Renal cortex interstitium (tissue), 11 donors: ENCODE measurements around the gene LBX2. TPM values are rescaled to one million over a fixed set of nuclear protein-coding genes. Genes with fewer than 3 reads are reported as not detected.

Source experiments
- DNase-seq, 11 donors: peaks; one replicate each; pipeline ENCODE4 v3.0.0-alpha.2; 2013; ENCODE audit warnings: low read depth in 9 of 11, low spot score in 4 of 11; ENCODE audit errors: extremely low read depth in 1 of 11
- polyA plus RNA-seq, 3 donors: library from polyadenylated mRNA; unstranded; fragments of 120-200 nt; gene quantifications; one replicate each; pipeline ENCODE4 v1.2.1, GENCODE V29; 2013; ENCODE audit not compliant: insufficient read length in 3 of 3

The LBX2 gene
- polyA plus RNA-seq, 3 donors, result 3.4 to 5.3 (median 4.7) TPM

DNA sequence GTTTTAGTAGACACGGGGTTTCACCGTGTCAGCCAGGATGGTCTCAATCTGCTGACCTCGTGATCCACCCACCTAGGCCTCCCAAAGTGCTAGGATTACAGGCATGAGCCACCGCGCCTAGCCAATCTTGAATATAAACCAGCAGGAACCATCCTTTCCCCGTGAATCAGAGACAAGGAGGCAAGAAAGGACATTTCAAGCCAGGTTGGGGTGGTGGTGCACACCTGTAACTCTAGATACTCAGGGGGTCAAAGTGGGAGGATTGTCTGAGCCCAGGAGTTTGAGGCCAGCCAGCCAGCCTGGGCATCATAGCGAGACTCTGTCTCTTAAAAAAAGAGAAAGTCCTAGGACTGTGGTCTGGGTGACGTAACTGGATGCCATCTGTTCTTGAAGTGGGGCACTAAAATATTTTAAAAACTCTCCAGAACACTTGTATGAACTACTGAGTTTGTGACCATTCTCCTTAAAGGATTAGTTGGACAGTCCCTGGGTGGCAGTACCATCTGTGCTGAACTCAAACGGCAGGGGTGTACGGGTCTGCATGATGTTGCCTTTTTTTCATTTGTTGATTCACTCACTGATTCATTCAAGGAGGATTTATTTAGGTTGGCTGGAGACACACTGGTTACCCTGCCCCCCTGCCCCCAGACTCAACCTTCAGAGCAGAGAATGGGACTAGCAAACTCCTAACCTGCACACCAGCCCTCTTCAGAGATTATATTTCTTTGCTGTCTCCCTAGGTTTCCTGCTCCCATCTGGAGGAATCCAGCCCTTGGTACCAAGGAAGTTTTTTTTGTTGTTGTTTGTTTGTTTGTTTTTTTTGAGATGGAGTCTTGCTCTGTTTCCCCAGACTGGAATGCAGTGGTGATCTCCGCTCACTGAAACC, 11.9 kb upstream of the LBX2 start:
- DNase-seq, result no peak

DNA sequence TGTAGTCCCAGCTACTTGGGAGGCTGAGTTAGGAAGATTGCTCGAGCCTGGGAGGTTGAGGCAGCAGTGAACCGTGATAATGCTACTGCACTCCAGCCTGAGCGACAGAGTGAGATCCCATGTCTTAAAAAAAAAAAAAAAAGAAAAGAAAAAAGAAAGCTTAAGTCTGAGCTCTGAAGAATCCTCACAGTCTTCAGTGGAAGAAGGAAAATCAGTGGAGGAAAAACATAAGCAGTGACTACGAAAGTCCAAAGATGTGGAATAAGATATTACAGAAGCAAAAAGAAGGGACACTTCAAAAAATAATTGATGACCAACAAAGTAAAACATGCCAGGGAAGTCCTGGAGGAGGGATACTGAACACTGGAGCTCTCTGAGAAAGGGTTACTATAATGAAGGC, 10.9 kb upstream of the LBX2 start:
- no peak for DNase-seq

DNA sequence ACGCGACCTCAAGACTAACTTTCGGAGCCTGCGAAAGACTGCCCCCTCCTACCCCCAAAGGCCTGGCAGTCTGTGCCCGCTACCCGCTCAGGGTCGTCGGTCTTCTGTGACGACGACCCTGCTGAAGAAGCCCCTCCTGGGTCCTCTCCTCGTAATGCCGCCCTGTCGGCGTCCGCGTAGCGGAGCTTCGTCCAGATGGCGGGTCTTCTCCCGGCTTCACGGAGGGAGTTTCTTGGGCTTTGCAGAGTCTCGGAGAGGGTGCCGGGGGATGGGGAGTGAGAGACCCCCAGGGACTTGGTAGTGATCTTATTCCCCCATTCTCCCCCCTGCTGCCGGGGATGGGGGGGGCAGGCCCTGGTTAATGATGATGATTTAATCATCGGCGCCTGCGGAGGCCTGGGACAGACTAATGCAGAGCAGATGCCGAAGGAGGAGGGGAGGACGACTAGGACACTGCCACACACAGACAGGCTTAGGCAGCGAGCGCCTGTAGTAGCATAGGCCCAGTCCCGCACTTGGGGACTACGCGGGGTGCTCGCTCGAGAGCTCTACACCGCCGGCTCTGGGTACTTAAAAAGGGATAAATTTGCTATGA, 8.6 kb upstream of the LBX2 start:
- no peak for DNase-seq

DNA sequence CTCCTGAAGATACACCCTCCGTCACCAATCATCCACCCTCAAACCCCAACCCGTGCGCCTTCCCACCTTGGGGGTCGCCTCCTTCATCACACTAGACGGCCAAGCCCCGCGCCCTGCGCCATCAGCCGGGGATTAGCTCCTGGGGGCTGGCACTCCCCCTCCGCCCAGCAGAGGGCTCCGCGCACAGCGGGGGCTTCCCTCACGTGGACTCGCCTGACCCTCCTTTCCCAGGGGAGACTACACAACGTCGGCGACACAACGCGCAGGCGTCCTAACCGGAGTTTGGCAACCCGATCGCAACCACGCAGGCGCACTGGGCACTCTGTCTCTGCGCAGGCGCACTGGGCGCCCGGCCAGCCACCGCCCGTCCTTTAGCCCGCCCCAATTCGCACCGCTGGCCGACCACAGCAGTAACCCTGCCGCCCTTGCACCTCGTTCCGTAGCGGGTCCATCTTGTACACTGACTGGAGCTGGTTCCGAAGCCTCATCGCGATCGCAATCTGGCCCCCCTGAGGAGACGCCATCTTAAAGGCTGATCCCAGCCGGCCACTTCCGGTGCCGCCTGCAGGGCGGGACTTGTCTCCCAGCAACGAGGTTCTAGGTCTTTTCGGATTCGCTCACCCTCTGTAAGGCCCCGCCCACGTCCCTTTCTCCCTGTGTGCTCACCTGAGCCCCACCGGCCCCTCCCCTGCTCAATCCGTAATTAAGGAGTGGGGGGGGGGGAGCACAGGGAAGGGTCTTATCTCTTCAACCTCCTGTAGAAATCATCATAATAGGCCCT, 7.9 kb upstream of the LBX2 start, which contains the start of gene PCGF1:
TSS of gene PCGF1 (minus strand) at position 551 of the 781 bp plus-strand sequence. CDS start at position 524, 27 bp downstream.
- DNase-seq, result peak; percentile 95 to 99 (median 99)

DNA sequence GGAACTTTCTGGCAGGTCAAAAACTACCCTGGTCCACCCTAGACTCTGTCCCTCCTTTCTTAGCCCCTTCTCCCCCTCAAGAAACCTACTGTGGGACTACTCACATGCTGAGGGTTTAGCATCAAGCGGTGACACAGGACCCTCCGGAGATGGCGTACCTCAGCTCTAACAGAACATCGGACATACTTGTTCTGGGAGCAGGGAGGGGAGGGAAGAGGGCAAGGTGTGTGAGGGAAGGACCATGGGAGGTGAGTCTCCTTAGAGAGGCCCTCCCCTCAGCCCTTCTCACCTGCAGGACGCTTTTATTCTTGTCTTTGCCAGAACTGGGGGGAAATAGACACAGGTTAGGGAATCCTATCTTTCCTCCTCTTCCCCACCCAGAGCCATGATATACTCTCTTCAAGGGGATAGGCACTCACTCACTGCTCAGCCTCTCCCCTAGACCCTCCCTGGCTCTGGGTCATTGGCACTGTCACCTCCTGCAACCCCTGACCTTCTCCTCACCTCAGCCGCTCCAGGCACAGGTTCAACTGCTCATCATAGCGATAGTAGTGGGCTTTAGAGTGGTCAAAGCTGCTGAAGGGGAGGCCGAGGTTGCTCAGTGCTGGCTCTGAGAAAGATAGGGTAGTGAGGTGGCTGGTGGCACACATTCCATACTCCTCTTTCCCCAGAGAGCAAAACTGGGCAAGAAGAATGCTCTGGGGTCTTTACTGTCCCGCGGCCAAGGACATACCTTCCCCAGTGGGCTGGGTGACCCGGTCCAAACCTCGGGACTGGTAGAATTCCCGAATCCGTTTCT, 6.2 kb upstream of the LBX2 start:
- no peak for DNase-seq

DNA sequence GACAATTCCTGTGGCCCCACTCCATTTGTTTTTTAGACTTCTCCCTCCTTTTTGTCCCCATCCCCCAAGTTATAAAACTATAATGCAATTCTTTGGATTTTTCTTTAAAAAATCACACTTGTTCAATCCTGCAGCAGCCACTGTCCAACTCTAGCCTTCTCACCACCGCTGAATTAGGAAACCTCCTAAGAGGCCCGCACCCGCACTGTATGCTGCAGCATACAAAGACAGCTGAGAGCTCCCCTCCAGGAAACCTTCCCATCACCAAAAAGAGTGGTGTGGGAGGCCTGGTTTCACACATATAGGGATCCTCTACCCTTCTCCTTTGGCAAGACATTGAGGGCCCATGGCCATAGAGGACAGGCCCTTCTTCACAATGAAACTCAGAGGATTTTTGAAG, 5.2 kb upstream of the LBX2 start:
- DNase-seq, result no peak

DNA sequence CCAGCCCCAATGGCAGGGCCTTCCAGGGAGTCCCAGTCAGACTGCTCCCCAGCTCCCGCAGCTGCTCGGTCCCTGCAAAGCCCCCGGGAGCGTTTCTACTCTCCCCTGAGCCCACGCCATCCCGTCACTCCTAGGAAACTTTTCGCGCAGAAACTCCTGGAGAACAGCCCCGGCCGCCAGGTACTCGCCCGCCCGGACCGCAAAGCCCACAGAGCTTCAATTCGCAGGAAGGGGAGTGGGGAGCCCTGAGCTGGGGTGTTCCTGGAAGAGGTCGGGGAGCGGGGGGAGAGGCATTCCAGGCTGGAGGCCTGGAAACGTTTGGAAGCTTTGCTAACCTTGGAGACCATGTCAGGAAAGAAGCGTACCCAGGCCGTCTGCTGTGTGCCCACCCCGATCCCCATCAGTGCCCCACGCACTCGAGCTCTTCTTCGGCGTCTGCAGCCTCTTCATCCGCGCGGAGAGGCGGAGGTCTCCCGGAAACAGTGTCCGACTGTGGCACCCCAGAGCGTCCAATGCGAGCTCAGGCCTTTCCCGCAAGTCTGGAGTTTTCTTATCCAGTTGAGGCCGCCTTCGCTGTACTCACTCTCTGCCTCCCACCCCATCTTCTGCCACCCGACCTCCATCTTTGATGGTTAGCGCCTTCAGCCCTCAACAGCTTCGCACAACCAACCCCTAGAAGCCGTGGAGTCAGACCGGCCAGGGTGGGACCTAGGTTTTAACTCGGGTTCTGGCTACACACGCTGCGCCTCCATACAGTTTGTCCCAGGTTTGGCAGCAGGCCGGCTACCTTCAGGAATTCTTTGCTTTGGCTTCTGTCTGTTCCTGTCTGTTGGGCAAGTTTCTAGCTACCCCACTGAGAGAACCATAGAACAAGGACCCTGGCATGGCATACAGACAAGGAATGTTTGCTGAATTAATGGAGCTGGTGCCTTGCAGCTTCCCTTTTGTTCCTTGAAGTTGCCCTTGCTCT, 4.4 kb upstream of the LBX2 start:
- no peak for DNase-seq

DNA sequence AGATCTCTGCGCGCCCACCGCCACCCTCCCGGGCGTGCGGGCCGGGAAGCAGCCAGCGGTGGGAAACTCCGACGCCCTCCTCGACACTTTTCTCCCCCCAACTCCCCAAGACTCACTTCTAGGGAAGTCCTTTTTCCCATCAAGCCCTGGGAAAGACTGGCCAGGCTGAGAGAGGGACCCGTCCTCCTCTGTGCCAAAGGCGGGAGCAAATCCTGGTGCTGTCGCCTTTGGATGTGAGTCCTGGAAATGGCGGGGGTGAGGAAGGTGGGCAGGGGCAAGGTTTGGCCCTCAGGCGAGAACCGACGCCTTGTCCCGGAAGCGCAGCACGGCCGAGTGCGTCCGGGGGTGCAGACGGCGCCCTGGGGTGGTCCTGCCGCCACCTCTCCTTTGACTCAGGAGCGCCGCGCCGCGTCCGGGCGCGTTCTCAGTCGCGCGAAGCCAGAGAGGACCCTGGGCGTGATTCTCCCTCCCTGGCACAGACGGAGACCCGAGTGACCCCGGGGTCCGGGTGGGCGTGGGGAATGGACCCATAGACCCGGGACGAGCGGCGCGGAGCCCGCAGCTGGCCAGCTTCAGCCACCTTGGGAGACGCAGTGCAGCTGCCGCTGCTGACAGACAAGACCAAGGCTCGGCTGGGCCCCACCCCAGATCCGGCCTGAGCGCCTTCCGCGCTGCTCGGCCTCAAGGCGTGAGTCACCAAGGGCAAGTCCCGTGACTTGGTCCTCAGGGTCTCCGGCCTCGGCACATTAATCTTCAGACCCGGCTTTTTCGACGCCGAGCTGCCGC, 3.5 kb upstream of the LBX2 start:
- peak in 2 of 11 donors; percentile 71 for DNase-seq

DNA sequence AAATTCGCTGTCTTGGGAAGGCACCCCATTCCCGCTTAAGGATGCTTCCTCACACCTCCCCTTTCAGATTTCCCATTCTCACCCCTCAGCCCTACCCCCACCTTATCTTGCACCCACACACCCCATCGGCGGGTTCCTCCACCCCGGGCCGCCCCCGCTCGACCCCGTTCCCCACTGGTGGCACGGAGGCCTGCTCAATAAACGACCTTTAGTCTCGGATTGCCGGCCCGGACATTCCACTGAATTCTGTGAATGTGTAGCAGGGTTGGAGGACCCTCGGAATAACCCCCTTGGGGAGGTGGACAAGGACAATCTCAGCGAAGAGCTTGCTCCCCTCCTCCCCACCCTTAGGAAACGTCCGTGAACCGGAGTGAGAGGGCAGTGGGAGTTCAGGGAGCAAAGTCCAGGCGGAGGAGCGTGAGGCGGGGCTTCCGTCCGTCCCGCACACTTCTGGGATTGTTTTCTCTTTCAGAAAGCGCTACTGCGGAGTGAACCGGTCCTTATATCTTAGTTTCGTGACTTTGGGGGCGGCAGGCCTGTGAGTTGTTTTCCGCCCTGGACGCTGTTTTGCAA, 2.8 kb upstream of the LBX2 start:
- no peak for DNase-seq

DNA sequence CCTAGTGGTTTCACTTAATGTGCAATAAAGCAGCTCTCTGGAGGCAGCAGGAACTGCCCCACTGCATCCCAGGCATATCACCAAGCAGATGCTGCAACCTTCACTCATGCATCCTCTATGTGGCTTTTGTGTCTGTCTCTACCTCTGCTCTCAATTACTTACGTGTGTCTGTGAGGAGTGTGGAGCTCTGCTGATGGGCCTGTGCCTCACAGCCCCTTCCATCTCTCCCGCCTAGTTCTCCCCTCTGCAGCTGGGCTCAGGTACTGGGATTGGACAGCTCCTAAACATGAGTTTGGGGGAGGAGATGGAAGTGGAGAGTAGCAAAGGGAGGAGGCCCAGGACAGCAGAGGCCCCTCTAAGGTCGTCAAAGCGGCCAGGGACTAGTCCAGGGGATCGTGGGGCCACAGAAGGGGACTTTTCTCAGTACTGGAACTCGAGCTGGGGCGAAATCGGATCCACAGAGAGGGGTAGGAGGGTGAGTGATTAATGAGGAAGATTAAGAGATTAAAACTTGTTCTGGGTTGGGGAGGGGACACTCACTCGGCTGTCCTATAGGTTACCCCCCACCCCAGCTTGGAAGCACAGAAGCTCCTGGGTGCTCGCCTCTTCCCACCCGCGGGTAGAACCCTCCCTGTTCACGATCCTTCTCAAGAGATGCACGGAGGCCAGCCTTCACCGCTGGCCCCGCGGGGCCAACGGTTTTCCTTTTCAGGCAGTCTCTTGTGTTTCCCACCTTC, 2.1 kb upstream of the LBX2 start:
- DNase-seq, result no peak

DNA sequence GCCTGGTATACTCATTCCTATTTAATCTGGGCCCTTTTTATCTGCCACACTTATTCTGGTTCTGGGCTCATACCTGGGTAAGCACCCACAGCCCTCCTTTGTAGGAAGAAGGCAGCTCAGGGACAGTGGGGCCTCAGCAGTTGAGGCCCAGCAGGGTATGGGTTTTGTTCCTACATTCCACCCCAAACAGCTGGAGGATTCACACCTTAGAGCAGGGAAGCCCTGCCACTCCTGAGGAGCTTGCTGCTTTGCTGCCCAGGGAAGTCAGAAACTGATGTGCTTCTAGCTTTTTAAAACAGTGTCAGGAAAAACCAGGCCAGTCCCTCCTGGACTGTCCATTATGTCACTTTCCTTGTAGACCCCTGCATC, 1.2 kb upstream of the LBX2 start:
- no peak for DNase-seq

DNA sequence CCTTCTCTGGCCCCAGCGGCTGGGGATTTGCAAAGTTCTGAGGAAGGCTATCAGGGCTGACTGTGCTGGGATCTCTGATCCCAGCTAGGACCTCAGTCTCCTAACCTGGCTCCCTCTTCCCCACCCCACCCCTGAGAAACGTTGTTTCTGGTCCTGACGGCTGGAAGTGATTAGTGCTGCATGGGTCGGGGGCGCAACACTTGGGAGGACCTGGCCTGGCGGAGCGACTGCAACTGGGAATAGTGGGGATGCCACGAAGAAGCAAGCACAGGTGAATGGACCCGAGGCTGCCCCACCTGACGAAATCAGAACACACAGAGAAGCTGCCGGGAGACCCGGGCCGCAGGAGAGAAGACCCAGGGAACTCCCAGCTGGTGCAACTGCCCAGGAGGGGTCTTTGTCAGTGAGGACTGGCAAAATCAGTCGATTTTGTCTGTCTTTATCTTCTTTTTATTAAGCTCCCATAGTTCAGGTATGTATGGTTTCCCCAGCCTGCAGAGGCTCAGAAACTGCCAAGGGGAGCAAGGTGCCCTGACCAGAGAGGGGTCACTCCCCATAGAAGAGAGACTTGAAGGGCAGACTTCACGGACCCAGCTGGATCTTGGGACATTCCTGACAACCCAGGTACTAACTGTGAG, 656 bp upstream of the LBX2 start:
- DNase-seq, result no peak

DNA sequence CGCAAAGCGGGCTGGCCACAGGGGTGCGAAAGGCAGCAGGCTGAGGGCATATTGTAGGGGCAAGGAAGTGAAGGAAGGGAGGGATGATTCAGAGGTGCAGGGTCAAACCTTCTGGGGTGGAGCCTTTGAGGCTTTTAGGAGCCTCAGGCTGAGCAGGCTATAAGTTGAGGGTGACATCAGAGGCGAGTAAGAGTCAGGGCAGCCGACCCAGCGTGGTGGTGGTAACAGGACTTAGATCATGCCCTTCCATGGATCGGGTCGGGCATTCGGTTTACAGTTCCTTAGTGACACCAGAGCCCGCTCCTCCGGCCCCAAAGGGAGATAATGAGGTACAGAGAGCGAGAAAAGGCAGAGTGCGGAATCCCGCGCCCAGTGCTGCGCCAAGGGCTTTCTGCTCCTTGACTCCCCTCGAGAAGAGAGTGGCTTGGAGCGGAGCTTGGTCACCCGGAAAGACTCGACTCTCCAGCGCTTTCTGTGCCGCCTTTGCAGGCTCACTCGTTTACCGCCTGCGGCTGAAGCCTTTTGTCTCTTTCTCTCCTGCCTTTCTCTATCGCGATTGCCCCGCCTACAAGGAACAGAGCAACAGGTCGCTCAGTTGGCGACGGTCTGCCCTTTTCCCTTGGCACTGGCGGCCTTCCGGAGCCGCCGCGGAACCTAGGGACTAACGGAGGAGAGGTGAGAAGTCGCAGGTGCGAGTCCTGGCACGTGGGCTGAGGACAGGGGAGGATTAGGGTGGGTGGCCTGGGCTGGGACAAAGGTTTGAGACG, 720 bp downstream of the LBX2 start:
- DNase-seq, result no peak

DNA sequence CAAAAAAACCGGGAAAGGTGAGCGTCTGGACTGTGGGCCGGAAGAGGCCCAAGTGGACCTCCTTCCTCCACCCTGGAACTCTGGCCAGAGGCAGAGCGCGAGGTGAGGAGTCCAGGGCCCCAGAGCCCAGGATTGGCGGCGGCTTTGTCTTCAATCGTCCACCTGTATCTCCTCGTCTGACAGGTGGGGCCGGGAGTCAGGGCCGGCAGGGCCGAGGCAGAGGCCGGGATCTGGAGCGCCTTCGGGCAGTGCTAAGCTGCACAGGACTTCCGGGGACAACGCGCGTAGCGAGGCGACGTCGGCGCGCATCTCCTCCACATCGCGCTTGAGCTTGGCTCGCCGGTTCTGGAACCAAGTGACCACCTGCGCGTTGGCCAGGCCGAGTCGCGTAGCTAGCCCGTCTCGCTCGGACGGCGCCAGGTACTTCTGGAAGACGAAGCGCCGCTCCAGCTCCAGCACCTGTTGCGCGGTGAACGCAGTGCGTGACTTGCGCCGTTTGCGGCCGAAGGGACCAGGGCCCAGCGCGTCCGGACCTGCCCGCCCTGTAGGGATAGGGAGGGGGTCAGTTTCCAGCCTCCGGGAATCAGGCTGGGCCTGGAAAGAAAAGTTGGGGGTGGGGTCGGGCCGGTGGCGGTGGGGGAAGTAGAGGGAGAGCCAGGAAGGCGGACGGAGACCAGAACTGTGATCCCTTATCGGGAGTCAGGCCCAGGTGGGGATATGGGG, 1.5 kb downstream of the LBX2 start:
- no peak for DNase-seq
